Gastrocnemius medialis (tissue), 4 donors: Measurements from ENCODE around the gene ABI3. TPM values are rescaled to one million over a fixed set of nuclear protein-coding genes. Genes with fewer than 3 reads are reported as not detected.

Source experiments
- ATAC-seq, 2 donors: fragments of 150-250 bp; one replicate each; pipeline ENCODE4 v1.9.1; 2016
- DNase-seq, 2 donors: peaks; one replicate each; pipeline ENCODE4 v3.0.0-alpha.2; 2019
- H3K27ac ChIP-seq, 4 donors: fragments of 200-600 bp; sonication (generic); 1 replicate in 1 of 4; 2 replicates in 3 of 4; pipeline ENCODE4 v1.5.1; 2016 to 2018; ENCODE audit warnings: mild to moderate bottlenecking in 2 of 4, moderate library complexity in 1 of 4
- H3K27me3 ChIP-seq, 3 donors: fragments of 200-600 bp; sonication (generic) in 2 of 3; 1 replicate in 1 of 3; 2 replicates in 2 of 3; pipeline versions ENCODE4 v1.5.1 to v1.6.0; 2016 to 2019; ENCODE audit warnings: mild to moderate bottlenecking in 1 of 3, moderate library complexity in 1 of 3
- H3K36me3 ChIP-seq, 2 donors: fragments of 200-600 bp; sonication (generic) in 1 of 2; one replicate each; pipeline ENCODE4 v1.5.1; 2017 to 2018
- H3K4me1 ChIP-seq, 2 donors: fragments of 200-600 bp; sonication (generic) in 1 of 2; one replicate each; pipeline ENCODE4 v1.5.1; 2016 to 2017; ENCODE audit warnings: mild to moderate bottlenecking in 2 of 2
- H3K4me3 ChIP-seq, 4 donors: fragments of 200-600 bp; sonication (generic) in 3 of 4; 1 replicate in 1 of 4; 2 replicates in 3 of 4; pipeline ENCODE4 v1.5.1; 2016 to 2019; ENCODE audit warnings: mild to moderate bottlenecking in 2 of 4
- H3K9me3 ChIP-seq, 3 donors: fragments of 200-600 bp; sonication (generic) in 2 of 3; 1 replicate in 1 of 3; 2 replicates in 2 of 3; pipeline ENCODE4 v1.5.1; 2016 to 2019
- POLR2A ChIP-seq, 2 donors: fragments of 450-650 bp; IDR thresholded peaks; one replicate each; pipeline ENCODE4 v1.6.1; 2017; ENCODE audit warnings: antibody characterized with exemption in 2 of 2, mild to moderate bottlenecking in 2 of 2, moderate library complexity in 2 of 2
- in situ Hi-C, 4 donors: fragments of 200-750 bp; cut with MboI; loops; one replicate each; pipeline versions ENCODE4 v1.15.0 to v1.8.0; 2017; ENCODE audit warnings: low sequenced_read_pairs in 4 of 4
- intact Hi-C: fragments of 100-400 bp; cut with DNase I; formaldehyde crosslinking; loops from one replicate; pipeline ENCODE4 v1.15.1; 2023; ENCODE audit warnings: low total_unique reads
- total RNA-seq, 4 donors: library from RNA; depleted of rRNA; stranded (reverse); fragments of >200 nt; gene quantifications; one replicate each; pipeline versions ENCODE4 v1.1.0 to v1.2.3, GENCODE V29; 2016
- TF ChIP-seq, protein P1 (sequence below), 5 experiments: fragments of 450-650 bp in 3 of 5; fragments of 200-600 bp in 2 of 5; sonication (generic) in 2 of 5; IDR thresholded peaks in 4 of 5; conservative IDR thresholded peaks in 1 of 5; 1 replicate in 4 of 5; 2 replicates in 1 of 5; pipeline ENCODE4 v1.5.1; 2016 to 2019; ENCODE audit warnings: antibody characterized with exemption in 5 of 5, mild to moderate bottlenecking in 3 of 5, moderate library complexity in 3 of 5

The ABI3 gene
- total RNA-seq, 4 donors from 2014 or later: 1.2 to 2.6 (median 2.4) TPM

DNA sequence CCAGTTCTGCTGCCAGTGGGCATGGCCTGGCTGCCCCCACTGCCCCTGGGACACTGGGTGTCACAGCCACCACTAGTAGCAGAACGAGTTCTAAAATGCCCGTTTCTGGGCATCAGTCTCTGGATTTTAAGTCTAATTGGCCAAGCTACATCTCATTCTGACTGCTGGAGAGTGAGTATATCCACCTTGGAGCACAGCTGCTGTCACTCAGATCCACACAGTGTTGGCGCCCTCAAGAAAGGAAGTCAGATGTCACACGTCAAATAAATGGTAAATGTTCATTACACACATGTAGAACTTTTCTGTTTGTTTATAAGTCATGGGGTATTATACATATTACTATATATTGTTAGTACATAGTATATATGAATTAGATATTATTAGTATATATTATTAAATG is 19.6 kb upstream of the ABI3 start:
- H3K27me3 ChIP-seq: no peaks in the 10 kb centered on the region
- peaks cover 0 to 3% of the 10 kb centered on the region in 2 donors for H3K4me1 ChIP-seq
- H3K36me3 ChIP-seq: no peaks in the 10 kb centered on the region
- H3K4me3 ChIP-seq: peak overlapping the region in 1 of 4 donors; percentile 86
- peak overlapping the region; percentile 31 to 99 (median 97) for H3K27ac ChIP-seq
- DNase-seq (no peak), ATAC-seq (no peak)
- intact Hi-C loops: loop anchor here (1.0 to 5.0 kb wide), 5 partner anchors 170 to 1516 kb away; partner anchors contain the start of genes ANKRD40, CALCOCO2, SP2 and SPOP
- in situ Hi-C loops: loop anchor here in 1 of 4 donors (25.0 kb wide), 1 partner anchor 221 kb away; the partner anchor contains the start of gene PHB1
- no peak for TF ChIP-seq POLR2A (IDR thresholded peaks at IDR 0.05)
- TF ChIP-seq, protein P1, sequence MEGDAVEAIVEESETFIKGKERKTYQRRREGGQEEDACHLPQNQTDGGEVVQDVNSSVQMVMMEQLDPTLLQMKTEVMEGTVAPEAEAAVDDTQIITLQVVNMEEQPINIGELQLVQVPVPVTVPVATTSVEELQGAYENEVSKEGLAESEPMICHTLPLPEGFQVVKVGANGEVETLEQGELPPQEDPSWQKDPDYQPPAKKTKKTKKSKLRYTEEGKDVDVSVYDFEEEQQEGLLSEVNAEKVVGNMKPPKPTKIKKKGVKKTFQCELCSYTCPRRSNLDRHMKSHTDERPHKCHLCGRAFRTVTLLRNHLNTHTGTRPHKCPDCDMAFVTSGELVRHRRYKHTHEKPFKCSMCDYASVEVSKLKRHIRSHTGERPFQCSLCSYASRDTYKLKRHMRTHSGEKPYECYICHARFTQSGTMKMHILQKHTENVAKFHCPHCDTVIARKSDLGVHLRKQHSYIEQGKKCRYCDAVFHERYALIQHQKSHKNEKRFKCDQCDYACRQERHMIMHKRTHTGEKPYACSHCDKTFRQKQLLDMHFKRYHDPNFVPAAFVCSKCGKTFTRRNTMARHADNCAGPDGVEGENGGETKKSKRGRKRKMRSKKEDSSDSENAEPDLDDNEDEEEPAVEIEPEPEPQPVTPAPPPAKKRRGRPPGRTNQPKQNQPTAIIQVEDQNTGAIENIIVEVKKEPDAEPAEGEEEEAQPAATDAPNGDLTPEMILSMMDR (IDR thresholded peaks at IDR 0.05 in 4 of 5, conservative IDR thresholded peaks at IDR 0.05 in 1 of 5): no peak
- no peaks in the 10 kb centered on the region for H3K9me3 ChIP-seq

DNA sequence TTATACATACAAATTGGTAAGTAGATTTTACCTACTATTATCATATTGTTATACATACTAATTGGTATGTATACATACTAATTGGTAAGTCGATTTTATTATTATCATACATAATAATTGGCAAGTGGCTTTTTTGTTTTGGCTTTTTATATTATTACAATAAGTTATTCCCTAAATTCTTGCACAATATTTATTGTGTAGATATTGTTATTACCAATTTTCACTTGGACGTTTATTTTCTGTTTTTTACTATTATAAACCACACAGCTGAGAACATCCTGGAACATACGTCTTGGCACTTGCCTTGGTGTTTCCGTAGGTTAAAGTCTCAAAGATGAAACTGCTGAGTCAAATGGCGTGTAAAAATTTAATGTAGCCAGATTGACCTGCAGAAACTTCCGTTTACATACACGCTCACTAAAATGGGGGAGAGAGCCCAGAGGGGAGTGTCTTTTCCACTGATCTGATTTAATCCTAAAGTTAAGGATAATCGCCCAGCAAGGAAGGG is 19.0 kb upstream of the ABI3 start:
- Histone ChIP-seq H3K4me3 (peak overlapping the region; percentile 68 to 92 (median 86)), H3K9me3 (no peaks in the 10 kb centered on the region), H3K36me3 (no peaks in the 10 kb centered on the region), H3K27ac (peak overlapping the region; percentile 93 to 99 (median 97)), H3K4me1 (peaks cover 0 to 3% of the 10 kb centered on the region in 2 donors), H3K27me3 (no peaks in the 10 kb centered on the region)
- ATAC-seq: no peak
- TF ChIP-seq, protein P1 (IDR thresholded peaks at IDR 0.05 in 4 of 5, conservative IDR thresholded peaks at IDR 0.05 in 1 of 5): no peak
- TF ChIP-seq POLR2A (IDR thresholded peaks at IDR 0.05): no peak
- no peak for DNase-seq
- intact Hi-C loops: loop anchor here (1.0 to 5.0 kb wide), 5 partner anchors 170 to 1516 kb away; partner anchors contain the start of genes ANKRD40, CALCOCO2, SP2 and SPOP
- in situ Hi-C loops: loop anchor here in 1 of 4 donors (25.0 kb wide), 1 partner anchor 221 kb away; the partner anchor contains the start of gene PHB1

DNA sequence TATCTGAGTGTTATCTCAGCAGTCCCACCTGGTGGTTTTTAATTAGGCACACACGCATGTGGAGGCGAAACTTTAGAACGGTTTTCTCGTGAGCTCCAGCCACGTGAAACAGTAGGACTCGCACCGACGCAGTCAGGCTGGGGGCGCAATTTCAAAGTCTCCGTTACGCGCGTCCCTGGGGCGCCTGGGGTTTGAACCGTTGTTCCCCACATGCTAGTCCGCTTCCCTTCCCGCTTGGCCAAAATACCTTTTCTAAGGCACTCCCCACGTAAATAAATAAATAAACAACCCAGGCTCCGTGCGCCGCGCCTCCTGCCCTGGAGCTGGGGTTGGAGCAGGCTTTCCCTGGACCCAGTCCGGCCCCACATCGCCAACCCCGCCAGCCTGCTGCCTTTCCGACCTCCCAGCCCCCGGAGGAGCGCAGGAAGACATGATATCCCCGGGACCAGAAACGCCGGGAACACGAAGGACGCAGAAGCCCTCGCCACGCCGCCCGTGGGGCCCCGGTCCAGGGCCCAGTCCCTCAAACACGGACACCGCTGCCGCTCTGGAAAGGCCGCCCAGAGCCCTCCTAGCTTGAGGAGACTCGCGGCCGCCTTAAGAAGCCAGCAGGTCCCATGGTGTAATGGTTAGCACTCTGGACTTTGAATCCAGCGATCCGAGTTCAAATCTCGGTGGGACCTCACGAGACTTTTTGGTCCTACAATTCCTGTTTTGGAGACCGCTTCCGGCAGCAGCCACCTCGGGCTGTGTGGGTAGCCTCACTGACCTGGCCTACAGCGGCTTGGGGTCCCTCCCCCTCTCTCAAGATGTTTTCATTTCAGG is 18.4 kb upstream of the ABI3 start:
- Histone ChIP-seq H3K27me3 (no peaks in the 10 kb centered on the region), H3K4me1 (peaks cover 0 to 3% of the 10 kb centered on the region in 2 donors), H3K27ac (peak overlapping the region; percentile 93 to 99 (median 97)), H3K36me3 (no peaks in the 10 kb centered on the region), H3K4me3 (peak overlapping the region; percentile 68 to 92 (median 86)), H3K9me3 (no peaks in the 10 kb centered on the region)
- DNase-seq (peak; percentile 83 to 88), ATAC-seq (peak; percentile 90 to 93)
- TF ChIP-seq, protein P1 (IDR thresholded peaks at IDR 0.05 in 4 of 5, conservative IDR thresholded peaks at IDR 0.05 in 1 of 5): peak; percentile 11 to 45 (median 32)
- peak; percentile 58 to 63 for TF ChIP-seq POLR2A (IDR thresholded peaks at IDR 0.05)
- intact Hi-C loops: loop anchor here (1.0 to 5.0 kb wide), 6 partner anchors 39 to 1515 kb away; partner anchors contain the start of genes ANKRD40, CALCOCO2, PHOSPHO1 and SP2
- in situ Hi-C loops: loop anchor here in 1 of 4 donors (25.0 kb wide), 1 partner anchor 220 kb away; the partner anchor contains the start of gene PHB1

DNA sequence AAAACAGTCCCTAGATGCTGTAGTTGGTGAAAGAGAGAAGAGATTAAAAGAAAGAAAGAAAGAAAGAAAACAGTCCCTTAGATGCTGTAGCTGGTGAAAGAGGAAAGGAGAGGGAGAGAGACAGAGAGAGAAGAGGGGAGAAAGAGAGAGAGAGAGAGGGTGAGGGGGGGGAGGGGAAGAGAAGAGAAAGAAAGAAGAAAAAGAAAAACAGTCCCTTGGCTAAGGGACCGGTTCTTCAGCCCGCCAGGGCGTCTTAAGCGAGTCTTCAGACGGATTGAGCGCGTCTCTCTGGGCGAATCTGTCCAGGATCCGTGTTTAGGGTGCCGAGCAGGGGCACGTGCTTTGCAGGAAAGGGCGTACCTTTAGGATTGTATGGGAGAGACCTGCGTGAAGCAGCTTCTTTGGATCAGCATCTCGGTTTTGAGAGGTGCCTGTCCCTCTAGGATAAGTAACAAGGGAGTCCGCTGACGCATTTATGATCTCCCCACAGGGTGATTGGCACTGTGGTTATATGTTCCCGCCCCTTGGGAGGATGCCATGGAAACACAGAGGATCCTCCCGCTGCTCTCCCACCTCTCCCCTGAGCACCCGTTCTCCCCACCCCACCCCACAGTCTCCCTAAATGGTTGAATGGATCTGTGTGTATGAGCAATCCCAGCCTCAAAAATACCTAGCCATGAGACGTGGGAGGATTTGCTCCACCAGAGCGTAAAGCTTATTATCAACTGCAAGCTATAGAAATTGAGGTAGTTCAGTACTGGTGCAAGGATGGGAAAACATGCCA is 16.8 kb upstream of the ABI3 start:
- TF ChIP-seq, protein P1 (IDR thresholded peaks at IDR 0.05 in 4 of 5, conservative IDR thresholded peaks at IDR 0.05 in 1 of 5): no peak
- no peak for TF ChIP-seq POLR2A (IDR thresholded peaks at IDR 0.05)
- Histone ChIP-seq H3K27me3 (no peaks in the 10 kb centered on the region), H3K4me1 (peaks cover 0 to 3% of the 10 kb centered on the region in 2 donors), H3K36me3 (no peaks in the 10 kb centered on the region), H3K9me3 (no peaks in the 10 kb centered on the region), H3K4me3 (peak overlapping the region; percentile 68 to 92 (median 86)), H3K27ac (peak overlapping the region; percentile 93 to 99 (median 97))
- intact Hi-C loops (loop anchor here (2.0 to 5.0 kb wide), 5 partner anchors 37 to 1514 kb away; partner anchors contain the start of genes ANKRD40, CALCOCO2, PHOSPHO1 and SP2), in situ Hi-C loops (loop anchor here in 1 of 4 donors (25.0 kb wide), 1 partner anchor 219 kb away; the partner anchor contains the start of gene PHB1)
- DNase-seq: peak in 1 of 2 donors; percentile 31
- no peak for ATAC-seq
